Iris pigment epithelial cell (primary cell): Measurements from ENCODE around the gene PDLIM7.

Experiments used
- DNase-seq: peaks from one replicate; pipeline ENCODE4 v3.0.0-alpha.2; 2011; ENCODE audit warnings: low read depth

Gene PDLIM7

GRCh38 chr5:177473443-177474001 lies 23.9 kb downstream of the PDLIM7 start, which contains the start of gene DBN1:
Gene DBN1 (minus strand): TSS chr5:177473634. CDS start chr5:177473521, 113 bp downstream.
- peak; percentile 62 for DNase-seq

GRCh38 chr5:177472460-177473442 lies 24.7 kb downstream of the PDLIM7 start:
- no peak for DNase-seq

GRCh38 chr5:177471610-177472356 lies 25.6 kb downstream of the PDLIM7 start:
- DNase-seq: peak; percentile 80

GRCh38 chr5:177470759-177471536 lies 26.5 kb downstream of the PDLIM7 start:
- peak; percentile 88 for DNase-seq

GRCh38 chr5:177469750-177470525 lies 27.5 kb downstream of the PDLIM7 start:
- DNase-seq: no peak

- peak; percentile 85 for DNase-seq
Observed at GRCh38 chr5:177468685-177469628, 28.4 kb downstream of the PDLIM7 start.

GRCh38 chr5:177468329-177468684 lies 29.1 kb downstream of the PDLIM7 start:
- no peak for DNase-seq

- DNase-seq: no peak
Observed at GRCh38 chr5:177467436-177467835, 30.0 kb downstream of the PDLIM7 start.

- no peak for DNase-seq
Observed at GRCh38 chr5:177466861-177467260, 30.5 kb downstream of the PDLIM7 start.

- no peak for DNase-seq
Observed at GRCh38 chr5:177465044-177465443, 32.4 kb downstream of the PDLIM7 start.

GRCh38 chr5:177462021-177462670 lies 35.3 kb downstream of the PDLIM7 start:
- no peak for DNase-seq

- DNase-seq: no peak
Observed at GRCh38 chr5:177459819-177460628, 37.4 kb downstream of the PDLIM7 start.

- no peak for DNase-seq
Observed at GRCh38 chr5:177459357-177459756, 38.0 kb downstream of the PDLIM7 start.

GRCh38 chr5:177458912-177459350 lies 38.5 kb downstream of the PDLIM7 start:
- no peak for DNase-seq

- DNase-seq: no peak
Observed at GRCh38 chr5:177457852-177458681, 39.3 kb downstream of the PDLIM7 start.

- DNase-seq: peak; percentile 98
Observed at GRCh38 chr5:177456976-177457851, 40.2 kb downstream of the PDLIM7 start.
